OCI-LY1 (cell line): ENCODE data around the gene TAB3.

Source experiments
- EZH2 ChIP-seq: fragments of 200-600 bp; sonication (generic), shearing (Covaris generic); IDR thresholded peaks from 2 replicates; pipeline ENCODE4 v1.8.0; 2017; ENCODE audit warnings: borderline replicate concordance, mixed run types, mild to moderate bottlenecking, antibody characterized with exemption, low read length, moderate library complexity, mixed read lengths
- TF ChIP-seq, protein P1 (sequence below): fragments of 200-600 bp; sonication (generic), shearing (Covaris generic); IDR thresholded peaks from 2 replicates; pipeline ENCODE4 v1.5.1; 2017; ENCODE audit warnings: mild to moderate bottlenecking, antibody characterized with exemption, low read length, moderate library complexity, mixed read lengths

DNA sequence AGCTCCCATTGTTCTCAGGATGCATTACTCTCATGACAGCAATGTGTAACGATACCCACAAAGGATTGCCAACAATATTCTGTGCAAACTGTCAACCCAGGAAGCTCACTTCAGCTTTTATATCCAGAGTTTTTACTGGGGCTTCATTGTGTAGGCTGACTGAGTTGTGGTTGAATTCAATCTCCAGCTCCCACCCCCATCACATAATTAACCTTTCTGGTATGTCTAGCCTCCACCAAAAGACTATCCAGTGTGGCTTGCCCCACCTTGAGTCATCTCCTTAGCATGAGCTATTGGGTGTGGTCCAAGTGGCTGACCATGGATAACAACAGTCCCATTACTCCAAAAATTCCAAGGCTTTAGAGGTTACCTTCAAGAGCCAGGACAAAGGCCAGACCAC is 17.7 kb upstream of the TAB3 start:
- TF ChIP-seq EZH2 = no peak
- TF ChIP-seq, protein P1, sequence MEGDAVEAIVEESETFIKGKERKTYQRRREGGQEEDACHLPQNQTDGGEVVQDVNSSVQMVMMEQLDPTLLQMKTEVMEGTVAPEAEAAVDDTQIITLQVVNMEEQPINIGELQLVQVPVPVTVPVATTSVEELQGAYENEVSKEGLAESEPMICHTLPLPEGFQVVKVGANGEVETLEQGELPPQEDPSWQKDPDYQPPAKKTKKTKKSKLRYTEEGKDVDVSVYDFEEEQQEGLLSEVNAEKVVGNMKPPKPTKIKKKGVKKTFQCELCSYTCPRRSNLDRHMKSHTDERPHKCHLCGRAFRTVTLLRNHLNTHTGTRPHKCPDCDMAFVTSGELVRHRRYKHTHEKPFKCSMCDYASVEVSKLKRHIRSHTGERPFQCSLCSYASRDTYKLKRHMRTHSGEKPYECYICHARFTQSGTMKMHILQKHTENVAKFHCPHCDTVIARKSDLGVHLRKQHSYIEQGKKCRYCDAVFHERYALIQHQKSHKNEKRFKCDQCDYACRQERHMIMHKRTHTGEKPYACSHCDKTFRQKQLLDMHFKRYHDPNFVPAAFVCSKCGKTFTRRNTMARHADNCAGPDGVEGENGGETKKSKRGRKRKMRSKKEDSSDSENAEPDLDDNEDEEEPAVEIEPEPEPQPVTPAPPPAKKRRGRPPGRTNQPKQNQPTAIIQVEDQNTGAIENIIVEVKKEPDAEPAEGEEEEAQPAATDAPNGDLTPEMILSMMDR = no peak
